Neutrophil (primary cell): ENCODE measurements around the gene SPACDR.
"Not testable (repeated sequence)": the region's sequence is repeated elsewhere in the genome, so short reads cannot be mapped to it uniquely, and the experiment has no call there.

Experiments used
- H3K27ac ChIP-seq: fragments of 200-600 bp; sonication (generic); 2 replicates; pipeline ENCODE4 v1.5.1; 2016; ENCODE audit warnings: mild to moderate bottlenecking, moderate library complexity
- H3K27me3 ChIP-seq: fragments of 200-600 bp; sonication (generic); 2 replicates; pipeline ENCODE4 v1.6.0; 2016; ENCODE audit warnings: mild to moderate bottlenecking
- H3K36me3 ChIP-seq: fragments of 200-600 bp; sonication (generic); 2 replicates; pipeline ENCODE4 v1.5.1; 2017
- H3K4me1 ChIP-seq, 2 experiments: fragments of 200-600 bp in 1 of 2; sonication (generic) in 1 of 2; 1 replicate in 1 of 2; 2 replicates in 1 of 2; pipeline versions ENCODE4 v1.5.1 to v1.6.1; 2013 to 2016; ENCODE audit warnings: low read depth in 1 of 2, low read length in 1 of 2, mild to moderate bottlenecking in 1 of 2, moderate library complexity in 1 of 2; ENCODE audit not compliant: control insufficient read depth in 1 of 2, insufficient read depth in 1 of 2
- H3K4me3 ChIP-seq, 2 experiments: fragments of 200-600 bp in 1 of 2; sonication (generic) in 1 of 2; 1 replicate in 1 of 2; 2 replicates in 1 of 2; pipeline ENCODE4 v1.5.1; 2013 to 2016; ENCODE audit warnings: low read depth in 1 of 2, low read length in 1 of 2, mild to moderate bottlenecking in 1 of 2, moderate library complexity in 1 of 2
- H3K9me3 ChIP-seq: fragments of 200-600 bp; sonication (generic); 2 replicates; pipeline ENCODE4 v1.5.1; 2016
- TF ChIP-seq, protein P1 (sequence below): fragments of 200-600 bp; sonication (generic); IDR thresholded peaks from 2 replicates; pipeline ENCODE4 v1.5.1; 2016; ENCODE audit warnings: antibody characterized with exemption

The SPACDR gene

DNA sequence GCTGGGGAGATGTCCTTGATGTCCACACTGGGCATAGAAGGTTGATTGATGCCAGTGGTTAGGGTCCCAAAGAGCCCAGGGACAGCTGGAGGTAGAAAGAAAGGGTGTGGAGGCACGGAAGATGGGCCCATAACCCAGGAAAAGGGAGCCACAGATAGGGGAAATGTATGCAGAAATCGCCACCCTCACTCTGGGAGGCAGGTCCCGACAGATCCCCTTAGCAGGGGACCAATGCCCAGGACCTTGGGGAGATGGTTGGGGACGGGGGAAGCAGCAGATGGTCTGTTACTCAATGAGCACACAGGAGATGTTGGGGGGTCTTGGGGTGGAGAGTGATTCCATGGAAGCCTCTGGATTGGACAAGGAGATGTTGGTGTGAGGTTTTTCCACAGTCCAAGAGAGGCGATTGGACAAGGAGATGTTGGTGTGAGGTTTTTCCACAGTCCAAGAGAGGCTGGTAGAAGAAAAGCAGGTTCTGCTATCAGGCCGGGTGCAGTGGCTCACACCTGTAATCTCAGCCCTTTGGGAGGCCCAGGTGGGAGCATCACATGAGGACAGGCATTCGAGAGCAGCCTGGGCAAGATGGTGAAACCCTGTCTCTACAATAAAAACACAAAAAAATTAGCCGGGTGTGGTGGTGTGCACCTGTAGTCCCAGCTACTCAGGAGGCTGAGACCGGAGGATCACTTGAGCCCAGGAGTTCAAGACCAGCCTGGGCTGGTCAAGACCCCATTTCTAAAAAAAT is 20.8 kb downstream of the SPACDR start:
- TF ChIP-seq, protein P1, sequence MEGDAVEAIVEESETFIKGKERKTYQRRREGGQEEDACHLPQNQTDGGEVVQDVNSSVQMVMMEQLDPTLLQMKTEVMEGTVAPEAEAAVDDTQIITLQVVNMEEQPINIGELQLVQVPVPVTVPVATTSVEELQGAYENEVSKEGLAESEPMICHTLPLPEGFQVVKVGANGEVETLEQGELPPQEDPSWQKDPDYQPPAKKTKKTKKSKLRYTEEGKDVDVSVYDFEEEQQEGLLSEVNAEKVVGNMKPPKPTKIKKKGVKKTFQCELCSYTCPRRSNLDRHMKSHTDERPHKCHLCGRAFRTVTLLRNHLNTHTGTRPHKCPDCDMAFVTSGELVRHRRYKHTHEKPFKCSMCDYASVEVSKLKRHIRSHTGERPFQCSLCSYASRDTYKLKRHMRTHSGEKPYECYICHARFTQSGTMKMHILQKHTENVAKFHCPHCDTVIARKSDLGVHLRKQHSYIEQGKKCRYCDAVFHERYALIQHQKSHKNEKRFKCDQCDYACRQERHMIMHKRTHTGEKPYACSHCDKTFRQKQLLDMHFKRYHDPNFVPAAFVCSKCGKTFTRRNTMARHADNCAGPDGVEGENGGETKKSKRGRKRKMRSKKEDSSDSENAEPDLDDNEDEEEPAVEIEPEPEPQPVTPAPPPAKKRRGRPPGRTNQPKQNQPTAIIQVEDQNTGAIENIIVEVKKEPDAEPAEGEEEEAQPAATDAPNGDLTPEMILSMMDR: no peak
- no peak overlapping the region for H3K4me3 ChIP-seq
- H3K4me1 ChIP-seq: peaks cover 0 to 12% of the 10 kb centered on the region in 2 experiments
- no peaks in the 10 kb centered on the region for H3K27me3 ChIP-seq
- no peak overlapping the region for H3K27ac ChIP-seq
- no peaks in the 10 kb centered on the region for H3K9me3 ChIP-seq
- H3K36me3 ChIP-seq: no peaks in the 10 kb centered on the region

DNA sequence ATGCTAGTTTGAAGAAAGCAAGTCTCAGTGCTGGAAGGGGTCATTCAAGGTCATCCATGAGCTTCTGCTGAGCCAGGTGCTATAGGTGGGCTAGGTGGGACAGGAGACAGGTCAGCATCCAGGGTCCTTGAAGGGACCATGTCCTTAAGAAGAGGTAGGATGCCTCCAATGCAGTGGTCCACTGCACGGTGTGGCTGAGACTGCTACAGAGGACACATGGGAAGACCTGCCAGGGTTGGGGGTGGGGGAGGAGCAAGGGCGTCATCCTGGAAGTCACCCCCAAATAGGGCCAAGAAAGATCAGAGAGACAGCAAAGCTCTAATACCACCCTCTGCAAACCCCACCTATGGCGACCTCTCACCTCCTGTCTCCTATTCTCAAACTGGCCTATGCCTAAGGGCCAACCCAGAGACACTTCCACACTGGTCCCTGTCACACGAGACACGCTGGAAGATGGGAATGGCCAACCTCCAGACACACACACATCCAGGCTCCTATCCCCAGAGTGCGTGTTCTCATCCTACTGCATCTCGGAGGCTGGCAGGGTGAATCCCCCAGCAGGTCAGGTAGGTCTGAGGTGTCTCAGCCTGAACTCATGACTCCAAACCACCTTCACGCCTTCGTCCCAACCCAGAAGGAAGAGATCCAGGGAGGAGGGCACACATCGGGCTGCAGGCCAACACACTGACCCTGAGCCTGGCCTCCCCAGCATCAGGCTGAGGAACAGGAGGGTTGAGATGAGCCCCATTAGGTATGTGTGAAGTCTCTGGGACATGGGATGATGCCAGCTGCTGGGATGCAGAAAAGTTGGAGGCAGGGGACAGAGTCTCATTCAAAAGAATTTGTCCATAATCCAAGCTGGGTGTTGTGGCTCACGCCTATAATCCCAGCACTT is 22.2 kb downstream of the SPACDR start:
- Histone ChIP-seq H3K4me1 (peaks cover 4 to 14% of the 10 kb centered on the region in 2 experiments), H3K4me3 (no peak overlapping the region), H3K27ac (no peak overlapping the region), H3K9me3 (no peaks in the 10 kb centered on the region), H3K27me3 (no peaks in the 10 kb centered on the region), H3K36me3 (no peaks in the 10 kb centered on the region)
- TF ChIP-seq, protein P1: no peak

DNA sequence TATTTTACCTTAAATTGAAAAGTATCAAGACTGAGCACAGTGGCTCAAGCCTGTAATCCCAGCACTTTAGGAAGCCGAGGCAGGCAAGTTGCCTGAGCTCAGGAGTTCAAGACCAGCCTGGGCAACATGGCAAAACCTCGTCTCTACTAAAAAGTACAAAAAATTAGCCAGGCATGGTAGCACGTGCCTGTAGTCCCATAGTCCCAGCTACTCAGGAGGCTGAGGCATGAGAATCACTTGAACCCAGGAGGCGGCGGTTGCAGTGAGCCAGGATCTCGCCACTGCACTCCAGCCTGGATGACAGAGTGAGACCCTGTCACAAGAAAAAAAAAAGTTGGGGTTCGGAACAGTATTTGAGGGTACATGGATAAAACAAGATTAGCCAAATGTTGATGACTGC is 24.8 kb downstream of the SPACDR start:
- not testable (repeated sequence) for H3K27me3 ChIP-seq, H3K4me3 ChIP-seq, H3K27ac ChIP-seq, H3K36me3 ChIP-seq, H3K9me3 ChIP-seq
- H3K4me1 ChIP-seq: peaks cover 22 to 23% of the 10 kb centered on the region in 2 experiments

DNA sequence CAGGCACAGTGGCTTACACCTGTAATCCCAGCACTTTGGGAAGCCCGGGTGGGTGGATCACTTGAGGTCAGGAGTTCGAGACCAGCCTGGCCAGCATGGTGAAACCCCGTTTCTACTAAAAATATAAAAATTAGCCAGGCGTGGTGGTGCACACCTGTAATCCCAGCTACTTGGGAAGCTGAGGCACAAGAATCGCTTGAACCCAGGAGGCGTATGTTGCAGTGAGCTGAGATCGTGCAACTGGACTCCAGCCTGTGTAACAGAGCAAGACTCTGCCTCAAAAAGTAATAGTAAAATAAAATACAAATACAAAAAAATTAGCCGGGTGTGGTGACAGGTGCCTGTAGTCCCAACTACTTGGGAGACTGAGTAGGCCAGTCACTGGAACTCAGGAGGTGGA is 25.3 kb downstream of the SPACDR start:
- Histone ChIP-seq H3K36me3 (peaks cover 13% of the 10 kb centered on the region), H3K4me1 (peaks cover 18 to 25% of the 10 kb centered on the region in 2 experiments)
- not testable (repeated sequence) for H3K27ac ChIP-seq, H3K4me3 ChIP-seq, H3K9me3 ChIP-seq, H3K27me3 ChIP-seq

DNA sequence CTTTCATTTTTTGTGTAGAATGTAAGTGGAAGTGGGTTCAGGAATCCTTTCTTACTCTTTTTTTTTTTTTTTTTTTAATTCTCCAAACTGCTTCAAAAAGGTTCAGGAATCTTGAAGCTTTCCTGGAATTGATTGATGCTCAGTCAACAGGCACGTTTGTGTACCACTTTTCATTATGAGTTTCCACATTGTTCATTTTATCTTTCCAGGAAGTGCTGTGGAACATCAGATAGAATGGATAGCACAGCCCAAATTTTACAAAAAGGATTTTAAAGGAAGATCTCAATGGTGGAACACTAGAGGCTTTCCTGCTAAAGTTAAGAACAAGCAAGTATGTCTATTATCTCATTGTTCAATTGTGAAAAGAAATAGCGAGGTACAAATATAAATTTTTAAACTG is 25.9 kb downstream of the SPACDR start:
- H3K27me3 ChIP-seq: no peaks in the 10 kb centered on the region
- H3K36me3 ChIP-seq: peaks cover 19% of the 10 kb centered on the region
- H3K4me3 ChIP-seq: no peak overlapping the region
- peaks cover 18 to 25% of the 10 kb centered on the region in 2 experiments for H3K4me1 ChIP-seq
- H3K27ac ChIP-seq: no peak overlapping the region
- no peaks in the 10 kb centered on the region for H3K9me3 ChIP-seq
- TF ChIP-seq, protein P1: no peak

DNA sequence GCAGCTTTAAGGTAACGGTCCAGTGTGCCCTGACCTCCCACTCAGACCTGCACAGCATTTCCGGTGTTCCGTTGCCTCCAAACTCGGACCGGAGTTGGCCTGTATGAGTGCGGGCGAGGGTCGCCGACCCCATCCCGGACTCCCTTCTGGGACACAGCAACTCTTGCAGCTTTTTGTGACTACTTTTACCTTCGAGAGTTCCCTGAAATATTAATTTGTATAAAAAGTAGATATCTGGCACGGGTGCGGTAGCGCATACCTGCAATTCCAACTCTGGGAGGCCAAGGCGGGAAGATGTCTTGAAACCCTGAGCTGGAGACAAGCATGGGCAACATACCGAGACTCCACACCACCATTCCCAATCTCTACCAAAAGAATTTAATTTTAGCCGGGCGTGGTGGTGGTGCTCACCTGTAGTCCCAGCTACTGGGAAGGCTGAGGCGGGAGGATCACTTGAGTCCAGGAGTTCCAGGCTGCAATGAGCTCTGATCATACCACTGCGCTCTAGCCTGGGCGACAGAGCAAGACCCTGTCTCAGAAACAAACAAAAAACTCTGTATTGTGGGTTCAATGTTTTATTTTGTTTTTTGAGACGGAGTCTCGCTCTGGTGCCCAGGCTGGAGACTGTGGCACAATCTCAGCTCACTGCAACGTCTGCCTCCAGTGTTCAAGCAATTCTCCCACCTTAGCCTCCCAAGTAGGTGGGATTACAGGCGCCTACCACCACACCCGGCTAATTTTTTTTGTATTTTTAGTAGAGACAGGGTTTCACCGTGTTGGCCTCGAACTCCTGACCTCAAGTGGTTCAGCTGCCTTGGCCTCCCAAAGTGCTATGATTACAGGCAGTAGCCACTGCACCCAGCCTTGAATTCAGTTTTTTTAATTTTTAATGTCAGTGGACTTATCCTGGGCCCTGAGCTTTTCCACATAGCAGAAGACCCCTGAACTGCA is 26.6 kb downstream of the SPACDR start:
- Histone ChIP-seq H3K4me1 (peaks cover 18 to 25% of the 10 kb centered on the region in 2 experiments), H3K27ac (peak overlapping the region; percentile 98), H3K4me3 (peak overlapping the region; percentile 81 to 88), H3K36me3 (peaks cover 26% of the 10 kb centered on the region), H3K9me3 (no peaks in the 10 kb centered on the region), H3K27me3 (no peaks in the 10 kb centered on the region)
- TF ChIP-seq, protein P1: no peak
